IMR-90 (cell line): Measurements from ENCODE around the gene DACT1. TPM values are rescaled to one million over a fixed set of nuclear protein-coding genes. Genes with fewer than 3 reads are reported as not detected.

Experiments
- ATAC-seq: fragments of 200-7000 bp; cut with Tn5 transposase; 2 replicates; pipeline ENCODE4 v1.9.1; 2020; ENCODE audit warnings: low read depth, mild to moderate bottlenecking, moderate library complexity
- BruUV-seq: library from RNA; stranded (reverse); fragments of 400-500 nt; replicated peaks from 2 replicates; lab custom pipeline; 2021; lab: Mats Ljungman, UMichigan
- CTCF ChIA-PET: fragments of 300-600 bp; formaldehyde crosslinking; extraction: SDS; loops from one replicate; lab custom pipeline; 2021; ENCODE audit warnings: antibody characterized with exemption; lab: Yijun Ruan, JAX
- POLR2A ChIA-PET: fragments of 300-600 bp; sonication (Branson Sonifier 250); formaldehyde crosslinking; loops from one replicate; lab custom pipeline; 2022; ENCODE audit warnings: antibody characterized with exemption; ENCODE audit not compliant: unreplicated experiment; lab: Charles Lee
- DNase-seq: peaks from one replicate; pipeline ENCODE4 v3.0.0; 2013
- H2AFZ ChIP-seq: replicated peaks from 2 replicates; pipeline ENCODE3; 2013; ENCODE audit warnings: low read length, mild to moderate bottlenecking; ENCODE audit not compliant: poor library complexity
- H2AK5ac ChIP-seq: 2 replicates; pipeline ENCODE4 v1.6.1; 2013; ENCODE audit warnings: low read depth, low read length, inconsistent platforms
- H2AK9ac ChIP-seq: replicated peaks from 2 replicates; pipeline ENCODE3; 2013; ENCODE audit warnings: mild to moderate bottlenecking, low read depth, low read length, moderate library complexity; ENCODE audit not compliant: poor library complexity
- H2BK120ac ChIP-seq: 2 replicates; pipeline ENCODE4 v1.6.1; 2013; ENCODE audit warnings: low read depth, low read length, inconsistent platforms
- H2BK15ac ChIP-seq: 3 replicates; pipeline ENCODE4 v1.6.1; 2013; ENCODE audit warnings: low read depth, low read length, inconsistent platforms
- H2BK20ac ChIP-seq: 2 replicates; pipeline ENCODE4 v1.6.1; 2013; ENCODE audit warnings: low read depth, mild to moderate bottlenecking, inconsistent platforms, low read length, moderate library complexity
- H2BK5ac ChIP-seq: 2 replicates; pipeline ENCODE4 v1.6.1; 2013; ENCODE audit warnings: mild to moderate bottlenecking, low read depth, low read length, inconsistent platforms; ENCODE audit not compliant: poor library complexity, severe bottlenecking
- H3K14ac ChIP-seq: replicated peaks from 2 replicates; pipeline ENCODE4 v1.6.1; 2013; ENCODE audit warnings: low read depth, low read length, inconsistent platforms
- H3K18ac ChIP-seq: 2 replicates; pipeline ENCODE4 v1.6.1; 2013; ENCODE audit warnings: low read depth, low read length, control low read depth
- H3K23ac ChIP-seq: 2 replicates; pipeline ENCODE4 v1.6.1; 2013; ENCODE audit warnings: low read depth, low read length, inconsistent platforms
- H3K27ac ChIP-seq: 2 replicates; pipeline ENCODE4 v1.5.1; 2013; ENCODE audit warnings: mild to moderate bottlenecking, control low read depth, low read length; ENCODE audit not compliant: insufficient read depth
- H3K27me3 ChIP-seq: 2 replicates; pipeline ENCODE4 v1.6.1; 2013; ENCODE audit warnings: low read length; ENCODE audit not compliant: control insufficient read depth, insufficient read depth
- H3K36me3 ChIP-seq: 2 replicates; pipeline ENCODE4 v1.6.1; 2013; ENCODE audit warnings: low read length, mixed read lengths; ENCODE audit not compliant: control insufficient read depth, insufficient read depth
- H3K4ac ChIP-seq: 2 replicates; pipeline ENCODE4 v1.6.1; 2013; ENCODE audit warnings: low read depth, low read length, inconsistent platforms
- H3K4me1 ChIP-seq: 2 replicates; pipeline ENCODE4 v1.6.1; 2013; ENCODE audit warnings: low read length, mixed read lengths; ENCODE audit not compliant: control insufficient read depth, insufficient read depth
- H3K4me2 ChIP-seq: 2 replicates; pipeline ENCODE4 v1.6.1; 2013; ENCODE audit warnings: low read depth, mild to moderate bottlenecking, control low read depth, low read length, moderate library complexity
- H3K4me3 ChIP-seq: 2 replicates; pipeline ENCODE4 v1.5.1; 2013; ENCODE audit warnings: low read depth, mild to moderate bottlenecking, control low read depth, low read length, moderate library complexity; ENCODE audit not compliant: insufficient read depth
- H3K56ac ChIP-seq: 2 replicates; pipeline ENCODE4 v1.6.1; 2013; ENCODE audit warnings: low read length, inconsistent platforms; ENCODE audit not compliant: insufficient read depth; ENCODE audit errors: extremely low read depth
- H3K79me1 ChIP-seq, 2 experiments: 2 replicates each; pipeline ENCODE4 v1.6.1; 2013; ENCODE audit warnings: low read length in 2 of 2, inconsistent platforms in 1 of 2, low read depth in 1 of 2
- H3K9ac ChIP-seq: 2 replicates; pipeline ENCODE4 v1.6.1; 2013; ENCODE audit warnings: low read depth, low read length, control low read depth
- H3K9me1 ChIP-seq: 2 replicates; pipeline ENCODE4 v1.6.1; 2013; ENCODE audit warnings: low read length, inconsistent platforms; ENCODE audit not compliant: insufficient read depth
- H3K9me3 ChIP-seq: 2 replicates; pipeline ENCODE4 v1.6.1; 2013; ENCODE audit warnings: low read length; ENCODE audit not compliant: control insufficient read depth, insufficient read depth
- H4K20me1 ChIP-seq: 2 replicates; pipeline ENCODE4 v1.6.1; 2013; ENCODE audit warnings: low read length, inconsistent platforms; ENCODE audit not compliant: insufficient read depth
- H4K5ac ChIP-seq: 2 replicates; pipeline ENCODE4 v1.6.1; 2013; ENCODE audit warnings: mild to moderate bottlenecking, low read depth, low read length, control low read depth
- H4K8ac ChIP-seq, 2 experiments: 2 replicates each; pipeline ENCODE4 v1.6.1; 2013; ENCODE audit warnings: low read depth in 2 of 2, low read length in 2 of 2, control low read depth in 1 of 2, inconsistent platforms in 1 of 2
- H4K91ac ChIP-seq: 2 replicates; pipeline ENCODE4 v1.6.1; 2013; ENCODE audit warnings: low read depth, low read length, inconsistent platforms; ENCODE audit not compliant: insufficient read depth
- FOS ChIP-seq: fragments of 150-350 bp; IDR thresholded peaks from 2 replicates; pipeline ENCODE4 v1.6.1; 2016; ENCODE audit warnings: low read depth, low read length
- POLR2A ChIP-seq: IDR thresholded peaks from 2 replicates; pipeline ENCODE4 v1.6.1; 2012; ENCODE audit warnings: mild to moderate bottlenecking, low read depth, low read length
- RCOR1 ChIP-seq: IDR thresholded peaks from 2 replicates; pipeline ENCODE4 v1.6.1; 2012; ENCODE audit warnings: mild to moderate bottlenecking, low read length, improper control_type of control experiment; ENCODE audit not compliant: insufficient replicate concordance
- RFX5 ChIP-seq: IDR thresholded peaks from 2 replicates; pipeline ENCODE4 v1.8.0; 2012; ENCODE audit warnings: low read depth, mild to moderate bottlenecking, low read length, moderate library complexity
- SMC3 ChIP-seq: fragments of 150-350 bp; IDR thresholded peaks from 2 replicates; pipeline ENCODE4 v1.6.1; 2016; ENCODE audit warnings: low read depth, mild to moderate bottlenecking, antibody characterized with exemption, low read length, moderate library complexity
- WGBS, 2 experiments: methylation state at CpG; one replicate each; pipeline versions ENCODE4 v1.1.5 to v1.1.7; 2013; ENCODE audit warnings: missing lambda C conversion rate in 2 of 2; ENCODE audit not compliant: insufficient read length in 1 of 2; ENCODE audit errors: extremely low coverage in 2 of 2; 5-methylcytosine and 5-hydroxymethylcytosine counted together
- dilution Hi-C: fragments of 300-500 bp; cut with HindIII; formaldehyde crosslinking; loops from one replicate; pipeline ENCODE4 v1.14.3; 2018; ENCODE audit warnings: low sequenced_read_pairs; ENCODE audit not compliant: unreplicated experiment
- in situ Hi-C: fragments of 300-500 bp; cut with MboI; formaldehyde crosslinking; loops from 3 replicates; pipeline ENCODE4 v1.14.3; 2019; ENCODE audit warnings: low sequenced_read_pairs, inconsistent platforms, mixed read lengths
- intact Hi-C: fragments of 100-400 bp; cut with micrococcal nuclease; formaldehyde crosslinking; loops from 2 replicates; pipeline ENCODE4 v1.10.0; 2022
- polyA plus RNA-seq, 3 experiments: library from polyadenylated mRNA; depleted of rRNA; stranded (reverse); fragments of >200 nt; gene quantifications; 2 replicates each; pipeline ENCODE4 v1.2.3, GENCODE V29; 2012; ENCODE audit warnings: low replicate concordance in 1 of 3
- total RNA-seq: library from RNA; depleted of rRNA; stranded (reverse); fragments of >200 nt; gene quantifications from 2 replicates; pipeline ENCODE4 v1.2.3, GENCODE V29; 2012

Gene DACT1
- total and polyA plus RNA-seq, 2 of the 4 experiments (the other 2 are of a cell fraction): 6.5 to 9.7 TPM

GRCh38 chr14:58635091-58635830, 2.5 kb upstream of the DACT1 start:
- no TSS peak for BruUV-seq

More at GRCh38 chr14:58635091-58635830, 2.5 kb upstream of the DACT1 start:
- no peak overlapping the region for H4K5ac ChIP-seq
- H3K9me3 ChIP-seq: no peaks in the 10 kb centered on the region
- no peak overlapping the region for H2BK20ac ChIP-seq
- no peak overlapping the region for H3K27ac ChIP-seq
- POLR2A ChIA-PET: no interaction called here
- peaks cover 4% of the 10 kb centered on the region for H4K20me1 ChIP-seq
- TF ChIP-seq POLR2A: no peak
- no peak for TF ChIP-seq FOS
- no peak for TF ChIP-seq RCOR1
- no peak for TF ChIP-seq RFX5
- no peak for TF ChIP-seq SMC3
- peaks cover 4 to 12% of the 10 kb centered on the region in 2 experiments; a peak in 3 of 4 replicates for H3K79me1 ChIP-seq
- in situ Hi-C loops (loop anchor here (25.0 kb wide), 1 partner anchor 827 kb away; the partner anchor contains the start of gene GPR135), dilution Hi-C loops (no loop called here), intact Hi-C loops (loop anchor here (5.0 kb wide), 1 partner anchor 112 kb away; no protein-coding TSS in a partner anchor)
- no peak overlapping the region for H3K4ac ChIP-seq
- no peak overlapping the region for H2AFZ ChIP-seq
- no peak overlapping the region for H2BK15ac ChIP-seq
- CTCF ChIA-PET: interaction anchor here (0.8 kb wide), 1 partner anchor 134 kb away, joined by 4 read pairs; no protein-coding TSS in a partner anchor
- no peaks in the 10 kb centered on the region for H3K9me1 ChIP-seq
- H3K27me3 ChIP-seq: no peaks in the 10 kb centered on the region; the same call in 1 of the 2 replicates
- H2BK120ac ChIP-seq: no peak overlapping the region
- no peak overlapping the region for H3K18ac ChIP-seq
- no peak overlapping the region for H4K91ac ChIP-seq
- no peak overlapping the region for H3K4me2 ChIP-seq
- H3K4me1 ChIP-seq: peaks cover 1% of the 10 kb centered on the region; the same call in 1 of the 2 replicates
- H3K9ac ChIP-seq: no peak overlapping the region
- WGBS, 2 experiments: no CpG with 5 or more reads among the region's 8 CpGs
- DNase-seq (no peak), ATAC-seq (no peak)
- H3K36me3 ChIP-seq: no peaks in the 10 kb centered on the region
- H3K23ac ChIP-seq: no peak overlapping the region
- no peak overlapping the region for H3K56ac ChIP-seq
- no peak overlapping the region for H2BK5ac ChIP-seq
- no peak overlapping the region for H2AK9ac ChIP-seq
- H3K14ac ChIP-seq: no peak overlapping the region
- H3K4me3 ChIP-seq: no peak overlapping the region
- H2AK5ac ChIP-seq: no peak overlapping the region
- no peak overlapping the region for H4K8ac ChIP-seq
